ENCODE data around the gene CYLD. TPM values are rescaled to one million over a fixed set of nuclear protein-coding genes. Genes with fewer than 3 reads are reported as not detected.
A peak's percentile ranks its signal among the peaks of the same experiment; 100 is the strongest.

Gene CYLD
- total and polyA plus RNA-seq, 11 donors = 7.5 to 68.8 (median 38.8) TPM

DNA sequence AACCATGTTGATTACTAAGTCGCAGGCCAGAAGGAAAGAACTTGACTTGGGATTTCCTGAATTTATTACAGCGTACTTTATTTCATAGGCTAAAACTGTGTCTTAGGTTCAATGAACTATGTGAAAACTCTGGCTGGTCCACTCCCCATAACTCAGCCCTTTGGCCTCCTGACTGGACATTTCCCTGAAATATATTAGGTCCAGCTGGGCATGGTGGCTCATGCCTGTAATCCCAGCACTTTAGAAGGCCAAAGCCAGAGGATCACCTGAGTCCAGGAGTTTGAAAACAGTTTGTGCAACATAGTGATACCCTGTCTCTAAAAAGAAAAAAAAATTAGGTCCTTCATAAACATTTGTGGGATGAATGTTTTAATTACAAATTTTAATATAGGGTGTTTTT is 97.0 kb downstream of the CYLD start:
- TF ChIP-seq POLR2A (IDR thresholded peaks at IDR 0.05) (no peak), CTCF (IDR thresholded peaks at IDR 0.05) (no peak)
- no peak for ATAC-seq
- no peaks in the 10 kb centered on the region for H3K36me3 ChIP-seq
- peaks cover 0 to 14% (median 0%) of the 10 kb centered on the region in 12 donors for H3K4me1 ChIP-seq
- DNase-seq = no peak
- WGBS, 4 donors = 65 to 88% (median 85%) methylated on average over 2 of the region's 2 CpGs
- no peaks in the 10 kb centered on the region for H3K9me3 ChIP-seq
- intact Hi-C loops (cut with DNase I) = no loop called here
- no peak overlapping the region for H3K4me3 ChIP-seq
- H3K27ac ChIP-seq = no peak overlapping the region
- H3K27me3 ChIP-seq = peaks cover 5 to 36% (median 12%) of the 10 kb centered on the region in 9 donors

DNA sequence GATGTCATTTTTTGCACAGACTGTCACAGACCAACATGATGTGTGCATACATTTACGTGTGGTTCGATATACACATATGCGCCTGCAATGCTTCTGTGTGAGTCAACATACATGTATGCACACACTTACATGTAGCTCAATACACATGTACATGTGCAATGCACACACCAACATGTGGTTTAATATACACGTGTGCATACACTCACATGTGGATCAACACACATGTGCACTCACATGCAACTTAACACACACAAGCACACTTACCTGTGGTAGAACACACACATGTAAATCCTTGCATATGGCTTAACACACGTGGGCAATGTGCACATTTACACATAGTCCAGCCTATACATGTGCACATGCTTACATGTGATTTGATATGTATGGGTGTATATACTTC is 97.5 kb downstream of the CYLD start:
- no peak overlapping the region for H3K27ac ChIP-seq
- no peak overlapping the region for H3K4me3 ChIP-seq
- intact Hi-C loops (cut with DNase I) = no loop called here
- ATAC-seq = no peak
- no peak for DNase-seq
- H3K36me3 ChIP-seq = no peaks in the 10 kb centered on the region
- H3K27me3 ChIP-seq = peaks cover 5 to 36% (median 12%) of the 10 kb centered on the region in 9 donors
- no peak for TF ChIP-seq CTCF (IDR thresholded peaks at IDR 0.05)
- TF ChIP-seq POLR2A (IDR thresholded peaks at IDR 0.05) = no peak
- WGBS, 4 donors = 84 to 89% (median 87%) methylated on average over 5 of the region's 5 CpGs
- no peaks in the 10 kb centered on the region for H3K9me3 ChIP-seq
- peaks cover 0 to 14% (median 0%) of the 10 kb centered on the region in 12 donors for H3K4me1 ChIP-seq

GRCh38 chr16:50839920-50840729 is 98.2 kb downstream of the CYLD start:
- TF ChIP-seq CTCF (IDR thresholded peaks at IDR 0.05) = no peak
- TF ChIP-seq POLR2A (IDR thresholded peaks at IDR 0.05) = no peak
- 83 to 84% (median 84%) methylated on average over 15 to 16 of the region's 16 CpGs for WGBS, 4 donors
- Histone ChIP-seq H3K4me1 (peaks cover 0 to 14% (median 0%) of the 10 kb centered on the region in 12 donors), H3K27ac (no peak overlapping the region), H3K27me3 (peaks cover 5 to 34% (median 12%) of the 10 kb centered on the region in 9 donors), H3K9me3 (no peaks in the 10 kb centered on the region), H3K4me3 (no peak overlapping the region), H3K36me3 (no peaks in the 10 kb centered on the region)
- DNase-seq = no peak
- intact Hi-C loops (cut with DNase I) = no loop called here
- ATAC-seq = no peak

DNA sequence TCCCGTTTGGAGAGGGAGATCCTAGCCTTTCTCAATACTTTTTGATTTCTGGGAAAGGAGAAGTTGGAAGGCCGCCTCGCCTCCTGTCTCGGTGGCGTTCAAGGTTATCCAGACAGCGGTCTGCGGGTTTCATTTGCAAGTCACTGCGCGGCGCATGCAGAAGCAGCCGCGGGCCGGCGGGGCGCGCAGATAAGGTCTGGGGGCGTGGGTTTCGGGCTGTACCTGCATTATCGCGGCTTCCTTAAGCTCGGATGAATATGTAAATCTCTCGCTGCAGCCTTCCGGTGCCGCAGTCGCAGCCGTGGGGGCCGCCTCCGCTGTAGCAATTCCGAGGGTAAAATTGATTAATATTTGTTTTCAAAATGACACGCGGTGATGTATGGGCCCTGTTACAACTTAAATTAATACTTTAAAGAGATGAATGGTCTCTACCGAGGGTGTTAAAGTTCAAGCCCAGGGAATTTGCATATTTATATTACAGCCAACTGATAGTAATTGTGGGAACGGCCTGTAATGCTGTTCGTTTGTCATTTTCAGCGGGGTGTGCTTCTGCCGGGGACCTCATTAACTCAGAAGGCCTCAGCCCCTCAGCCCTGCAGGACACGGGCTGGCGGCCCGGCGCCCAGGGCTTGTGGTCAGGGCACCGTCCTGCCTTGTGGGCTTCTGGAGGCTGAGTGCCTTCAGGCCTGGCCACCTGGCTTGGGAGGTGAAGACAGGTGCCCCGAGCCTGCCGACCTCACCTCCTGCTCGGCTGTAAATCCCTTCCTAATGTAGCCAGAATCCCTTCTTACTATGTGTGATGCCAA is 99.4 kb downstream of the CYLD start:
- Histone ChIP-seq H3K4me1 (peaks cover 0 to 14% (median 0%) of the 10 kb centered on the region in 12 donors), H3K27ac (no peak overlapping the region), H3K27me3 (peaks cover 5 to 31% (median 12%) of the 10 kb centered on the region in 9 donors), H3K4me3 (peak overlapping the region in 10 of 12 donors; percentile 17 to 46 (median 35)), H3K36me3 (no peaks in the 10 kb centered on the region), H3K9me3 (no peaks in the 10 kb centered on the region)
- TF ChIP-seq POLR2A (IDR thresholded peaks at IDR 0.05) (no peak), CTCF (IDR thresholded peaks at IDR 0.05) (no peak)
- intact Hi-C loops (cut with DNase I) = no loop called here
- DNase-seq = no peak
- ATAC-seq = no peak
- WGBS, 4 donors = 12 to 16% (median 14%) methylated on average over 26 to 44 of the region's 44 CpGs

All from heart left ventricle (tissue), 16 donors.